Right forelimb (tissue), 1 donor: Measurements from ENCODE around the gene SHFL.

Source experiments
- DNase-seq: peaks from one replicate; pipeline ENCODE4 v3.0.0-alpha.2; 2018

SHFL gene

GRCh38 chr19:10088949-10089554 is 2.9 kb downstream of the SHFL start:
- no peak for DNase-seq

GRCh38 chr19:10089801-10090375 is 3.8 kb downstream of the SHFL start:
- DNase-seq: no peak

GRCh38 chr19:10091370-10091687 is 5.2 kb downstream of the SHFL start:
- no peak for DNase-seq

GRCh38 chr19:10091895-10092641 is 6.0 kb downstream of the SHFL start:
- no peak for DNase-seq

GRCh38 chr19:10092648-10093294 is 6.7 kb downstream of the SHFL start:
- no peak for DNase-seq

GRCh38 chr19:10093295-10094186 is 7.4 kb downstream of the SHFL start:
- no peak for DNase-seq

- DNase-seq: no peak
These were observed 9.5 kb downstream of the SHFL start for GRCh38 chr19:10095622-10095947.

GRCh38 chr19:10095948-10096614 is 10.0 kb downstream of the SHFL start:
- DNase-seq: peak; percentile 93

GRCh38 chr19:10096615-10096963 is 10.5 kb downstream of the SHFL start:
- no peak for DNase-seq

- no peak for DNase-seq
These were observed 14.2 kb downstream of the SHFL start for GRCh38 chr19:10100163-10100785.

- DNase-seq: no peak
These were observed 16.7 kb downstream of the SHFL start for GRCh38 chr19:10102787-10103236.

- DNase-seq: no peak
These were observed 18.0 kb downstream of the SHFL start for GRCh38 chr19:10104130-10104513.

- peak; percentile 73 for DNase-seq
These were observed 18.8 kb downstream of the SHFL start for GRCh38 chr19:10104665-10105508.

- peak; percentile 74 for DNase-seq
These were observed 19.5 kb downstream of the SHFL start for GRCh38 chr19:10105509-10106099.

GRCh38 chr19:10106100-10106936 is 20.2 kb downstream of the SHFL start, which contains the start of gene PPAN:
Gene PPAN, plus strand, starts transcription at chr19:10106362. Its CDS starts 33 bp downstream, at chr19:10106395.
- DNase-seq: peak; percentile 98

- no peak for DNase-seq
These were observed 21.1 kb downstream of the SHFL start for GRCh38 chr19:10107254-10107653.

- DNase-seq: no peak
These were observed 21.8 kb downstream of the SHFL start for GRCh38 chr19:10107817-10108367.

- no peak for DNase-seq
These were observed 23.4 kb downstream of the SHFL start for GRCh38 chr19:10109528-10109927.
